Tibial artery (tissue), 4 donors: ENCODE data around the gene LDB1.

Experiments
- DNase-seq, 2 donors: peaks; one replicate each; pipeline ENCODE4 v3.0.0-alpha.2; 2019
- H3K27ac ChIP-seq, 2 donors: fragments of 200-600 bp; sonication (generic) in 1 of 2; 1 replicate in 1 of 2; 2 replicates in 1 of 2; pipeline ENCODE4 v1.5.1; 2018 to 2019; ENCODE audit warnings: mild to moderate bottlenecking in 1 of 2
- H3K27me3 ChIP-seq, 2 donors: fragments of 200-600 bp; sonication (generic) in 1 of 2; one replicate each; pipeline versions ENCODE4 v1.5.1 to v1.6.0; 2016 to 2019
- H3K36me3 ChIP-seq, 3 donors: fragments of 200-600 bp; sonication (generic) in 2 of 3; one replicate each; pipeline ENCODE4 v1.5.1; 2016 to 2019; ENCODE audit warnings: mild to moderate bottlenecking in 2 of 3
- H3K4me1 ChIP-seq, 4 donors: fragments of 200-600 bp; sonication (generic) in 2 of 4; 1 replicate in 3 of 4; 2 replicates in 1 of 4; pipeline ENCODE4 v1.5.1; 2016 to 2019
- H3K4me3 ChIP-seq, 2 donors: fragments of 200-600 bp; sonication (generic) in 1 of 2; 1 replicate in 1 of 2; 2 replicates in 1 of 2; pipeline ENCODE4 v1.5.1; 2018 to 2019; ENCODE audit warnings: mild to moderate bottlenecking in 2 of 2
- H3K9me3 ChIP-seq, 3 donors: fragments of 200-600 bp; sonication (generic) in 1 of 3; one replicate each; pipeline ENCODE4 v1.5.1; 2016 to 2019
- intact Hi-C: fragments of 100-400 bp; cut with DNase I; formaldehyde crosslinking; loops from one replicate; pipeline ENCODE4 v1.15.0; 2023; ENCODE audit warnings: low total_unique reads
- TF ChIP-seq, protein P1 (sequence below), 2 experiments: fragments of 200-600 bp in 1 of 2; fragments of 450-650 bp in 1 of 2; IDR thresholded peaks; one replicate each; pipeline ENCODE4 v1.5.1; 2017 to 2019; ENCODE audit warnings: antibody characterized with exemption in 2 of 2, mild to moderate bottlenecking in 1 of 2, moderate library complexity in 1 of 2

LDB1 gene

GRCh38 chr10:102122450-102122849, 2.3 kb upstream of the LDB1 start:
- no peaks in the 10 kb centered on the region for H3K27me3 ChIP-seq
- peaks cover 0 to 34% (median 27%) of the 10 kb centered on the region in 4 donors for H3K4me1 ChIP-seq
- no peak overlapping the region for H3K4me3 ChIP-seq
- H3K9me3 ChIP-seq, result no peaks in the 10 kb centered on the region
- intact Hi-C loops, result no loop called here
- no peak for DNase-seq
- peak overlapping the region; percentile 96 to 99 for H3K27ac ChIP-seq
- no peaks in the 10 kb centered on the region for H3K36me3 ChIP-seq
- TF ChIP-seq, protein P1, sequence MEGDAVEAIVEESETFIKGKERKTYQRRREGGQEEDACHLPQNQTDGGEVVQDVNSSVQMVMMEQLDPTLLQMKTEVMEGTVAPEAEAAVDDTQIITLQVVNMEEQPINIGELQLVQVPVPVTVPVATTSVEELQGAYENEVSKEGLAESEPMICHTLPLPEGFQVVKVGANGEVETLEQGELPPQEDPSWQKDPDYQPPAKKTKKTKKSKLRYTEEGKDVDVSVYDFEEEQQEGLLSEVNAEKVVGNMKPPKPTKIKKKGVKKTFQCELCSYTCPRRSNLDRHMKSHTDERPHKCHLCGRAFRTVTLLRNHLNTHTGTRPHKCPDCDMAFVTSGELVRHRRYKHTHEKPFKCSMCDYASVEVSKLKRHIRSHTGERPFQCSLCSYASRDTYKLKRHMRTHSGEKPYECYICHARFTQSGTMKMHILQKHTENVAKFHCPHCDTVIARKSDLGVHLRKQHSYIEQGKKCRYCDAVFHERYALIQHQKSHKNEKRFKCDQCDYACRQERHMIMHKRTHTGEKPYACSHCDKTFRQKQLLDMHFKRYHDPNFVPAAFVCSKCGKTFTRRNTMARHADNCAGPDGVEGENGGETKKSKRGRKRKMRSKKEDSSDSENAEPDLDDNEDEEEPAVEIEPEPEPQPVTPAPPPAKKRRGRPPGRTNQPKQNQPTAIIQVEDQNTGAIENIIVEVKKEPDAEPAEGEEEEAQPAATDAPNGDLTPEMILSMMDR (IDR thresholded peaks at IDR 0.05), result no peak

GRCh38 chr10:102121739-102122372, 1.7 kb upstream of the LDB1 start:
- H3K27ac ChIP-seq, result peak overlapping the region; percentile 96 to 99
- intact Hi-C loops, result no loop called here
- TF ChIP-seq, protein P1 (IDR thresholded peaks at IDR 0.05), result no peak
- H3K27me3 ChIP-seq, result no peaks in the 10 kb centered on the region
- peak overlapping the region; percentile 76 to 93 for H3K4me3 ChIP-seq
- H3K9me3 ChIP-seq, result no peaks in the 10 kb centered on the region
- DNase-seq, result no peak
- H3K36me3 ChIP-seq, result no peaks in the 10 kb centered on the region
- H3K4me1 ChIP-seq, result peaks cover 0 to 40% (median 33%) of the 10 kb centered on the region in 4 donors

DNA sequence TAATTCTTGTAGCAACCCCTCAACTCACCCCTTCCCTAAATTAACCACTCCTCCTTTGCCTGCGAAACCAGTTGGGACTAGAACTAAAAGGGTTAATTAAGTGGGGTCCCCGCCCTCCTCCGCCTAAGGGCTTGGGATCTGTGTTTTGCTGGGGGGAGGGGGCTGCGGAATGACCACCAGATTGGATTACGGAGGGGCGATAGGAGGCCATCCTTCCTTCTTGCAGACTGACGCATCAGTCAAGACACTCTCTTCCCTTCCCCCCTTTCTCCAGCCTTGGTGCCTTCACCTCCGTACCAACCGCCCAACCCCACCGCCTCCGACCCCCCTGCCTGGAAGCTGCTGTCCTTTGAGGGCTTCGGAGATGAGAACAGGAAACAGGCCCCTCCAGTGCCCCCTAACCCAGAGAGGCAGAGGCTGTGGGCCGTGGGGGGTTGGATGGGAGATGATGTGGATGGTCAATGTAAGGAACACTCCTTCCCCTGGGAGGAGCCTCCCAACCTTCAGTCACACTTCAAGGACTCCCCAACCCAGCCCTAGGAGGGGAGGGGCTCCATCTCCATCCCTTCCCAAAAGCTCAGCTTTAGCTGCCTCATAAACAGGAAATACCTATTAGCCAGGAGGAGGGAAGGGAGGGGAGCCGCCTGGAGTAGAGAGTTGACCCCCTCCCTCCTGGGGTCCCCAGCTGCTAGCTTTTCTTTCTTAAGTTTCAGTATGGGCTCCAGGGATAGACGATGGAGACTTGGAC, 997 bp upstream of the LDB1 start:
- no peaks in the 10 kb centered on the region for H3K27me3 ChIP-seq
- H3K9me3 ChIP-seq, result no peaks in the 10 kb centered on the region
- peak overlapping the region; percentile 96 to 99 for H3K27ac ChIP-seq
- intact Hi-C loops, result no loop called here
- H3K4me1 ChIP-seq, result peaks cover 0 to 47% (median 40%) of the 10 kb centered on the region in 4 donors
- TF ChIP-seq, protein P1 (IDR thresholded peaks at IDR 0.05), result no peak
- DNase-seq, result peak; percentile 74 to 81
- peak overlapping the region; percentile 76 to 93 for H3K4me3 ChIP-seq
- no peaks in the 10 kb centered on the region for H3K36me3 ChIP-seq

DNA sequence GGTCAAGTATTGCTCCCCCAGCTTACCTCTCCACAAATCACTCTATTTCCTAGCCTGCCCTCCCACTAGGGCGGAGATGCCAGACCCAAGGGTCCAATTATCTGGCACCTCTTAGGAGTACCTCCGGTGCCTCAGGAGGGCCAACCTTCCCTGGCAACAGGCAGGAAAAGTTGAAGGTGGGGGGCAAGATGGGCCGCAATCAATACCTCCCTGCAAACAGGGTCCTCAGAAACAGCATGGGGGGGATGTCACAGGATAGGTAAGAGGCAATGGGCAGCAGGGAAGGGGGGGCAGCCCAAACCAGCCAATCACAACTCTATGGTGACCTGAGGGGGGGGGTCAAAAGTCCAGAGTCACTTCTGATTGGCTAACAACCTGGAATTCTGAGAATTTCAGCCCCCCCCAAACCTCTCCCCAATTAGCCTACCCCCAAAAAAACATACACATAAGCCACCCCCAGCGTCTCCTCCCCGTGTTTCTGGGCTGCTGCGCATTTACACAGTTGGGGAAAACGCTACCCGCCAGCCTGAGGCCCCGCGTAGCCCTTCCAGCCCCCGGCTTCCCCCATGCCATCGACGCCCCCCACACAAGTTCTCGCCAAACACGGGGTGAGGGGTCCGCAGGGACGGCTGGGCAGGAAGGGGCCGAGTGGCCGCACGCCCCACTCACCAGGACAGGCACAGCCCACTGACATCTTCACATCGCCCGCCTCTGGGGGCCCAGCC, 589 bp downstream of the LDB1 start:
- Histone ChIP-seq H3K4me1 (peaks cover 0 to 59% (median 52%) of the 10 kb centered on the region in 4 donors), H3K36me3 (no peaks in the 10 kb centered on the region), H3K9me3 (no peaks in the 10 kb centered on the region), H3K27me3 (no peaks in the 10 kb centered on the region), H3K27ac (peak overlapping the region; percentile 96 to 99), H3K4me3 (peak overlapping the region; percentile 76 to 93)
- DNase-seq, result peak; percentile 86 to 90
- intact Hi-C loops, result no loop called here
- TF ChIP-seq, protein P1 (IDR thresholded peaks at IDR 0.05), result no peak

DNA sequence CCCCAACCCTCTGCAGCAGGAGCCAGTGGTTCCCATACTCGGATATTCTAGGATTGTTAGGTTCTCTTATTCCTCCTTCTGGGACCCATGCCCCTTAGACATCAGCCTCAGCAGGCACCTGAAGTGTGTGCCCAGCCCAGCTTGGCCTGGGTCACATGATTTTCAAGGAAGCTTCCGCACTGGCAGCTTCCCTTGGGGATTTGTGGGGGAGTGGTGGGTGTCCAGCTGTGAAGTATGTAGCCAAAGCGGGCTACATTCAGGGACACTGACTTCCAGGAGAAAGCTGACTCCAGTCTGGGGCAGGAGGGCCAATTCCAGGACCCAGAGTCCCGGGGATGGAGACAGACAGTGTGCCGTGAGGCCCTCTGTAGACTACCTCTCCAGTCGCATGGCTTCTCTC, 1.3 kb downstream of the LDB1 start:
- no peaks in the 10 kb centered on the region for H3K9me3 ChIP-seq
- DNase-seq, result peak; percentile 50 to 80
- TF ChIP-seq, protein P1 (IDR thresholded peaks at IDR 0.05), result no peak
- no peaks in the 10 kb centered on the region for H3K27me3 ChIP-seq
- peak overlapping the region; percentile 76 to 93 for H3K4me3 ChIP-seq
- intact Hi-C loops, result no loop called here
- peak overlapping the region; percentile 96 to 99 for H3K27ac ChIP-seq
- peaks cover 0 to 66% (median 56%) of the 10 kb centered on the region in 4 donors for H3K4me1 ChIP-seq
- no peaks in the 10 kb centered on the region for H3K36me3 ChIP-seq
